Mucosa of rectum (tissue), 2 donors: Measurements from ENCODE around the gene PROM2.

Experiments
- H3K27ac ChIP-seq, 2 donors: one replicate each; pipeline ENCODE4 v1.7.0; 2013; ENCODE audit warnings: inconsistent platforms in 2 of 2, low read depth in 2 of 2, low read length in 2 of 2
- H3K27me3 ChIP-seq, 2 donors: one replicate each; pipeline ENCODE4 v1.7.0; 2013; ENCODE audit warnings: low read length in 2 of 2; ENCODE audit not compliant: control insufficient read depth in 2 of 2, insufficient read depth in 2 of 2
- H3K36me3 ChIP-seq, 2 donors: one replicate each; pipeline ENCODE4 v1.7.0; 2013; ENCODE audit warnings: low read length in 2 of 2; ENCODE audit not compliant: control insufficient read depth in 2 of 2, insufficient read depth in 2 of 2
- H3K4me1 ChIP-seq, 2 donors: one replicate each; pipeline ENCODE4 v1.7.0; 2013; ENCODE audit warnings: low read length in 2 of 2, mild to moderate bottlenecking in 1 of 2; ENCODE audit not compliant: control insufficient read depth in 2 of 2, insufficient read depth in 2 of 2
- H3K4me3 ChIP-seq, 2 donors: one replicate each; pipeline ENCODE4 v1.7.0; 2013; ENCODE audit warnings: low read length in 2 of 2
- H3K9ac ChIP-seq, 2 donors: one replicate each; pipeline ENCODE4 v1.7.0; 2013; ENCODE audit warnings: low read length in 2 of 2, low read depth in 1 of 2, mild to moderate bottlenecking in 1 of 2
- H3K9me3 ChIP-seq, 2 donors: one replicate each; pipeline ENCODE4 v1.7.0; 2013; ENCODE audit warnings: low read length in 2 of 2; ENCODE audit not compliant: control insufficient read depth in 2 of 2
- donor health status: healthy.
- donor health status: Normal muscosa, but diverticular disease.

The PROM2 gene

DNA sequence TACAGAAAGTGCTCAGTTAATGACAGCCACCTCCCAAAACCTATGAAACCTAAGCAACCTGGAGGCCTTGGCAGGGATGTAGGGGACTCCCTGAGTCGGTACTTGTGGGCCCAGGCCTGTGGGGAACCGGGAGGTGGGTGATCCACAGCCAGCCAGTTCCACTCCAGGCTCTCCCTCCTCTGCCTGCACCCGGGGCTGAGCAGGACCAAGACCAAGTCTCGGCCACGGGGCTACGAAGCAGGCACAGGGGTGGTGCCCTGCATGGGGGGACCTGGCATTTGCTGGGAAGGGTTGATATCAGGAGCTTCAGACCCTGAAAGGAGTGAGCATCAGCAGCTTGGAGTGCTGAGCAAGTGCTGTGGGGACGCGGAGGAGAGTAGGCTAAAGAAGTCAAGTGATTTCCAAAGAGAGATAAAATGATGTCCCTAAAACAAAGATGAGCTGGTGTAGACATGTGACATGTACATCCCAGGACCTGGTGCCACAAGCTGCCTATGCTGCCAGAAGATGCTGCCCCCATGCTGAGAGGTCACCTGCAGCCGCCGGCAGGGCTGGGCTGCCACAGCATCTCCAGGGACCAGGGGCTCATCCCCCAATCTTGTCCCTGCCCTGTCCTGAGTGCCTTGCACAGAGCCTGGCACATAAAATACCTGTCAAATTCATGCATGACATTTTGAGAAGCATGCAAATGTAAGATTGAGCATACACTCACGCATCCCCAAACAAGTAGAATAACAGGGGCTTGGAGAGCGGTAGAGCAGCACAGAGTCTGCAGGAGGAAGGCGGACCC, 44.4 kb downstream of the PROM2 start:
- no peak overlapping the region for H3K4me3 ChIP-seq
- no peak overlapping the region for H3K27ac ChIP-seq
- no peaks in the 10 kb centered on the region for H3K36me3 ChIP-seq
- H3K9ac ChIP-seq: no peak overlapping the region
- H3K27me3 ChIP-seq: no peaks in the 10 kb centered on the region
- no peaks in the 10 kb centered on the region for H3K4me1 ChIP-seq
- H3K9me3 ChIP-seq: no peaks in the 10 kb centered on the region

DNA sequence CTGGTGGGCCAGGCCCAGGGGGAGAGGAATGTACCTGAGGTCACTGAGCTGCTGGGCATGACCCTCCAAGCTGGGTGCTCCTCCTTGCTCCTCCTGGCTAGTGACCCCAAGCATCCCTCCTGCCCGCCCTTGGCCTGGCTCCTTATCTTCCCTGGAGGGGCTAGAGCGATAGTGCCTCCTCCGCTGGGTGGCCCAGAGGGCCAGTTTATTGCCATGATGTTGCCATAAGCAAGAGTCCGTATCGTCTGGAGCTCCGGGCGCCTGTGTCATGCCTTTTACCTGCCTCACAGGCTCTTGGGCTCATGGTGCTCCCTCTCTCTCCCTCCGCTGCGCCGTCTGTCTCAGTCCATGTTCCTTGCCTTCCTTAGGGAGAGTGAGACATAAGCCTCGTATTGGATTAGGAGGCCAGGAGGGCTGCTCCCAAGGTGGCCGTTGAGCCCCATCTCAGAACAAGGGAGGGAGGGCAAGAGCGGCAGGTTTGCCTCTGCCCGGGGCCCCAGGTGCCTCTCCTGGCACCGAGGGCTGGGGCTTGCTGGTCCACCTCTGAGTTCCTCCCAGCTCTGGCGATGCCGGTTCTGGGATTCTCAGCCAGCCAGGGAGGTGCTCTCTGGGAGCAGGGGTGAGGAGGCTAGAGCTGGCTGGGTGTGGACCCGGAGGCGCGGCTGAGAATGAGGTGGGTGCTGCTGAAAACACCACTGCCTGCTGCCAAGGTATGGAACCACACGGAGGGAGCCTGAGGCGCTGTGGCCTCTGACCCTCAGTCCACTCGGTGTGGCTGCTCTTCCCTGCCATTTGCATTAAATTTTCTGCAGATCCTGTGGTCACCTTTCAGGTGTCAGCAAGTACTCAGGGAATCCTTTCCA, 45.5 kb downstream of the PROM2 start:
- Histone ChIP-seq H3K4me1 (no peaks in the 10 kb centered on the region), H3K27ac (no peak overlapping the region), H3K36me3 (no peaks in the 10 kb centered on the region), H3K27me3 (no peaks in the 10 kb centered on the region), H3K9me3 (no peaks in the 10 kb centered on the region), H3K9ac (no peak overlapping the region), H3K4me3 (no peak overlapping the region)

GRCh38 chr2:95320344-95320712, 46.1 kb downstream of the PROM2 start:
- no peak overlapping the region for H3K9ac ChIP-seq
- no peaks in the 10 kb centered on the region for H3K9me3 ChIP-seq
- H3K27me3 ChIP-seq: no peaks in the 10 kb centered on the region
- H3K36me3 ChIP-seq: no peaks in the 10 kb centered on the region
- H3K4me1 ChIP-seq: no peaks in the 10 kb centered on the region
- H3K4me3 ChIP-seq: no peak overlapping the region
- no peak overlapping the region for H3K27ac ChIP-seq

GRCh38 chr2:95320986-95321767, 46.9 kb downstream of the PROM2 start:
- Histone ChIP-seq H3K27me3 (no peaks in the 10 kb centered on the region), H3K4me1 (no peaks in the 10 kb centered on the region), H3K27ac (no peak overlapping the region), H3K9me3 (no peaks in the 10 kb centered on the region), H3K36me3 (no peaks in the 10 kb centered on the region), H3K9ac (no peak overlapping the region), H3K4me3 (no peak overlapping the region)

GRCh38 chr2:95323347-95324155, 49.3 kb downstream of the PROM2 start:
- no peak overlapping the region for H3K27ac ChIP-seq
- no peaks in the 10 kb centered on the region for H3K36me3 ChIP-seq
- H3K4me3 ChIP-seq: no peak overlapping the region
- no peaks in the 10 kb centered on the region for H3K4me1 ChIP-seq
- no peak overlapping the region for H3K9ac ChIP-seq
- no peaks in the 10 kb centered on the region for H3K27me3 ChIP-seq
- H3K9me3 ChIP-seq: no peaks in the 10 kb centered on the region

DNA sequence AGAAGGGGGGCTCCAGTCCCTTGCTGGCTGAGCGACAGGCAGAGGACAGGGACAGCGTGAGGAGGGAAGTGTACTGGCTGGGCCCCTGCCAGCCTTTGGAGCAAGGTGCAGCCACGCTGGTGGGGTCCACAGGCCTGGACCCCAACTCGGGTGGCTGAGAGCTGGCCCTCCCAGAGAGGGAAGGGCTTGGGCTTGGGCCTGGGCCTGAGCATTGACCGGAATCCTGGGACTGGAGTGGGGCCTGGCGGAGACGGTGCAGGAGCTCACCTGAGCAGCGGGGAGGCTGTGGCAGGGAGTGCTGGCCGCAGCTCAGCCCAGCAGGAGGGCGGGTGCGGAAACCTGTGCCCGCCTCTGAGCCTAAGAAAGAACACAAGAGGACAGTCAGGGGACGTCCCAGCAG, 50.8 kb downstream of the PROM2 start:
- Histone ChIP-seq H3K27me3 (no peaks in the 10 kb centered on the region), H3K4me3 (no peak overlapping the region), H3K36me3 (no peaks in the 10 kb centered on the region), H3K27ac (no peak overlapping the region), H3K9ac (no peak overlapping the region), H3K4me1 (no peaks in the 10 kb centered on the region), H3K9me3 (no peaks in the 10 kb centered on the region)

DNA sequence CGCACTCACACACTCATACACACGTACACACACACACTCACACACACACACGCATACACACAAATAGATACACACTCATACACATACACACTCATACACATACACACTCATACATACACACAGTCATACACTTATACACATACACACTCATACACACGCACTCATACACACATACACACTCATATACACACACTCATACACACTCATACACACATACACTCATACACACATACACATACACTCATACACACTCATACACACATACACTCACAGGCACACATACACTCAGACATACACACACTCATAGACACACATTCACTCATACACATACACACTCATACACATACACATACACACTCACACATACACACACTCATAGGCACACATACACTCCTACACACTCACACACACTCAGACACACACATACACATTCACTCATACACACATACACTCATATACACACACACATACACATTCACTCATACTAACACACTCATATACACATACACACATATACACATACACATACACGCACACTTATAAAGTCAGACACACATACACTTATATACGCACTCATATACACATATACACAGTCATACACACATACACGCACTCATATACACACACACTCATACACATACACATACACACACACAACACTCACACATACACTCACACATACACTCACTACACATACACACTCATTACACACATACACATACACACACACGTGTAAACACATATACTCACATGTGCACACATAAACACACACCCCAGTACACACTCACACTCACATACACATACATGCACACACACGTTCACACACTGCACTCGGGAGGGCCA, 51.6 kb downstream of the PROM2 start:
- Histone ChIP-seq H3K36me3 (no peaks in the 10 kb centered on the region), H3K27me3 (no peaks in the 10 kb centered on the region), H3K9ac (no peak overlapping the region), H3K27ac (no peak overlapping the region), H3K9me3 (no peaks in the 10 kb centered on the region), H3K4me3 (no peak overlapping the region), H3K4me1 (no peaks in the 10 kb centered on the region)

- Histone ChIP-seq H3K27ac (no peak overlapping the region), H3K9me3 (no peaks in the 10 kb centered on the region), H3K4me1 (no peaks in the 10 kb centered on the region), H3K4me3 (no peak overlapping the region), H3K27me3 (no peaks in the 10 kb centered on the region), H3K9ac (no peak overlapping the region), H3K36me3 (no peaks in the 10 kb centered on the region)
These were observed 52.3 kb downstream of the PROM2 start for GRCh38 chr2:95326433-95327140.
